Germinal center (tissue), 1 donor: ENCODE data around the gene FIBP.
"Not testable (repeated sequence)": the region's sequence is repeated elsewhere in the genome, so short reads cannot be mapped to it uniquely, and the experiment has no call there.

ENCODE experiments used
- DNase-seq: peaks from one replicate; pipeline ENCODE4 v3.0.0; 2012; ENCODE audit warnings: mixed read lengths, low spot score

FIBP gene

DNA sequence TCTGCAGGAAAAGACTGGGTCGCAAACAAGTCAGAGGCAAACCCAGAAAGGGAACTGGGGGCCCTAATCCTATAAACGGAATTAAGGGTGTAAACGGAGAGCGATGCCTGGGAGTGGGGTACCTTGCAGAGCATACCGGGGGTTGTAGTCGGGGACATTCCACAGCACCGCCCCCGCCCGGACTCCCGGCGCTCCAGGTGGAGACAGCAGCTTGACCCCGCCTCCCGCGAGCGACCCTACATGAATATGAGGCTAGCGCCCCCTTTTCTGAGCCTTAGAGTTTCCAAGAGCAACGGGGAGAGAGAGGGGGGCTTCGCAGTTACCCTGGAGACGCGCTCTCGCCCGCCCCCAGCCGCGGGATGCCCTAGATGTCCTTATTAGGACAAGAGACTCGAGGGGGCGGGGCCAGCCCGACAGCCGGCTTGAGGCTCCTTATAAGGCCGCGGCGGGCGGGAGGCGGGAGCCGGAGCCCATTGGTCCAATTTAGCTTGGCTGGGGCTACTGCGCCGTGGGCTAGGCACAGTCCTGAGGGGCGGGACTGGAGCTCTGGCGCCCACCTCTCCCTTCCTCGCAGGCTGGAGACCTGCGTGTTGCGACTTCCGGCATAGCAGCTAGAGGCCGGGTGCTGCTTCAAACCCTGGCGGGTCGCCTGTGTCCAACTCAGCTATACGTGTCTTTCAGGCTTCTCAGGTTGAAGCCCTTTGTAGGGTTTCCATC is 29.0 kb downstream of the FIBP start:
- peak; percentile 96 for DNase-seq

GRCh38 chr11:65858681-65859087 is 29.6 kb downstream of the FIBP start:
- no peak for DNase-seq

GRCh38 chr11:65857853-65858680 is 30.2 kb downstream of the FIBP start, which contains the start of gene CFL1:
Gene CFL1 (minus strand): TSS chr11:65858180. CDS start chr11:65858099, 81 bp downstream.
- peak; percentile 90 for DNase-seq

DNA sequence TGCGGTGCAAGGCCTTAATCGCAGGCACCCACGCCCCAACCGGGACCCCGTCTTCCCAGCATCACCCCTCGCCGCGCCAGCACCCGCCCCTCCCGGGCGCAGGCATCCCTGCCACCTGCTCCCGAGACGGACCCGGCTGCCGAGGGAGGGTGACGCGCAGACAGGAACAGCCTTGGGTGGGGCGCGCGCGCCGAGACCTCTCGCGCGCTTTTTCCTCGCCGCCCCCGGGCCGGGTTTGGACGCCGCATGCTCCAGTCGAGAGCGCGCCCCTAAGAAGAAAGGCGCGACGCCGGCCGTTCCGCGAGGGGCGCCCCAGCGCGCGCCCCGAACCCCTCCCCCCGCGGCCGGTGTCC is 30.8 kb downstream of the FIBP start:
- no peak for DNase-seq

DNA sequence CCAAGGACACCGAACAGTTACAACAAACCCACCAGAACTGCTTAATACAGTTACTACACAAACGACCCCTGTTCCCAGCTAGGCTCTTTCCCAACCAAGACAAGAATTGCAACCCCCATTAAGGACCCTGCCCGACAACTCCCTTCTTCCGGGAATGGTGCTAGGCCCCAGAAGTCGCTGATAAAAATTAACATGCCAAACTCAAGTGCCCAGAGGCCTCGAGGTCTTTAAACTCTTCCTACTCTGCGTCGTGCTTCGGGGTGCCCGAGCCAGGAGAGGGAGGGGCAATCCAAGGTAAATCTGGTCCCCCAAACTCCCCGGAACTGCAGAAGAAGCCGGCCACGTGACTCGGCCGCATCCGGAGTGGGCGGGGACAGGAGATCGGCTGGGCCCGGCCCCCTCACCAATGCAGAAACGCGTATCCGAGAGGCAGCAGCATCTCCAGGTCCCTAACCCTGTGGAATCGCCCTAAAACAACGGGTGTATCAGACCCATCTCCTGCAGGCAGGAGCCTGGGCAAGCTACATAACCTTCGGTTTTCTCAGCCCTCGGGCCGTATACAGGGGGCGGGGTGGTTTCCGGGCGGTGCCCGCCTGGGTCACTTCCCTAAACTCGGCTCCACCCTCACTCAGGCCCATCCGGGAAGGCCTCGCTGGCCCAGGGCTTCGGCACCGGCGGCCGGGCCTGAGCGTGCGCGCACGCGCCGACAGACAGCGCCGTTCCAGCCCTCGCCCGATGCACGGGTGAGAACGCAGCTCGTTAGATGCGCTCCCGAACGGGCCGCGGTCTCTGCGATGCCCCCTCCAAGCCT is 31.4 kb downstream of the FIBP start:
- peak; percentile 69 for DNase-seq

GRCh38 chr11:65855927-65856363 is 32.3 kb downstream of the FIBP start:
- no peak for DNase-seq

GRCh38 chr11:65854852-65855837 is 33.1 kb downstream of the FIBP start:
- DNase-seq, result no peak

- DNase-seq, result no peak
Measured at GRCh38 chr11:65854161-65854592, 34.1 kb downstream of the FIBP start.

GRCh38 chr11:65853246-65853979 is 34.9 kb downstream of the FIBP start:
- no peak for DNase-seq

GRCh38 chr11:65852508-65853245 is 35.6 kb downstream of the FIBP start:
- DNase-seq, result no peak

DNA sequence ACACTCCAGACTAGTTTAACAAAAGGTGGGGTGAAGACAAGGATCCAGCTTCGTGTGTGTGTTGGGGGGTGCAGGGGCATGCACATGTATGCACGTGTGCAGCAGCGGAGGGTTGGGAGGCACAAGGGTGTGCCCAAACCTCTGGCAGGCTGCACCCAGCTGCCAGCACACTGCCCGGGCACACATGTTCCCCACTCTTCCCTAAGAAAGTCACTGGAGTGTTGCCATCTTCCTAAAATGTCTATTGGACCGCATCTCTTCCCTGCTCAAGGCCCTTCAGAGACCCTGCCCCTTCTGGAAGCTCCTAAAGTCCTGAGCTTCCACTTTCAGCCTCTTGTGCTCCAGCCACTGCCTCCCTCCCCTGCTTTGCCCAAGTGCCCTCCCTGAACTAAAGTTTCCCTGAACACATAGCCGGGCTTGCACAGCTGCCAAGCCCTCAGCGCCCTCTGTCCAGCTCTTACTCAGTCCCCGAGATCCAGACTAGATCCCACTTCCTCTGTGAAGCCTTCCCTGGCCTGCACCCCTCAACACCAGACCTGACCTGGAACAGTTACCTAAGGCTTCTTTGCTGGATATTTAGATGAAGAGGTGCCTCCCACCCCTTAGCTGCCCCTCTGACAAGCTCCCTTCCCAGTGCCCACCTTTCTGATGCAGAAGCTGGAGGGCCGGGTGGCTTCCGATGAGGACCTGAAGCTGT is 36.3 kb downstream of the FIBP start:
- DNase-seq, result no peak

DNA sequence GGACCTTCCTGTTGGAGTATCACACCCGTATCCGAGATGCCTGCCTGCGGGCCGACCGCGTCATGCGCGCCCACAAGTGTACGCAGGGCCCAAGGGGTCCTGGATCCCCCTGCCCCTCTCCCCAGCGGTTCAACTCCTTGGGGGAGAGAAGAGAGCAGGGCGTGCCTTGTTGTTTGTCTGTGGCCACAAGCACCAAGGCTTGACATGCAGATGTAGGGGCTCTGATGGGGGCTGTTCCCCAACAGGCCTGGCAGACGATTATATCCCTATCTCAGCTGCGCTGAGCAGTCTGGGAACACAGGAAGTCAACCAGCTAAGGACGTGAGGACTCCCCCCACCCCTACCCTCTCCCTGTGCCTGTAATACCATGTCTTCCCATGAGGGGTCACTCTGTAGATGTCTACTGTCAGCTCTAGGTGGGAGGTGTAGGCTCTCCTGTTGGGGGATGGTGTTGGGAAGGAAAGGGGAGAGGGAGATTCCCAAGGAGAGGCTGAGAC is 37.1 kb downstream of the FIBP start:
- peak; percentile 57 for DNase-seq

DNA sequence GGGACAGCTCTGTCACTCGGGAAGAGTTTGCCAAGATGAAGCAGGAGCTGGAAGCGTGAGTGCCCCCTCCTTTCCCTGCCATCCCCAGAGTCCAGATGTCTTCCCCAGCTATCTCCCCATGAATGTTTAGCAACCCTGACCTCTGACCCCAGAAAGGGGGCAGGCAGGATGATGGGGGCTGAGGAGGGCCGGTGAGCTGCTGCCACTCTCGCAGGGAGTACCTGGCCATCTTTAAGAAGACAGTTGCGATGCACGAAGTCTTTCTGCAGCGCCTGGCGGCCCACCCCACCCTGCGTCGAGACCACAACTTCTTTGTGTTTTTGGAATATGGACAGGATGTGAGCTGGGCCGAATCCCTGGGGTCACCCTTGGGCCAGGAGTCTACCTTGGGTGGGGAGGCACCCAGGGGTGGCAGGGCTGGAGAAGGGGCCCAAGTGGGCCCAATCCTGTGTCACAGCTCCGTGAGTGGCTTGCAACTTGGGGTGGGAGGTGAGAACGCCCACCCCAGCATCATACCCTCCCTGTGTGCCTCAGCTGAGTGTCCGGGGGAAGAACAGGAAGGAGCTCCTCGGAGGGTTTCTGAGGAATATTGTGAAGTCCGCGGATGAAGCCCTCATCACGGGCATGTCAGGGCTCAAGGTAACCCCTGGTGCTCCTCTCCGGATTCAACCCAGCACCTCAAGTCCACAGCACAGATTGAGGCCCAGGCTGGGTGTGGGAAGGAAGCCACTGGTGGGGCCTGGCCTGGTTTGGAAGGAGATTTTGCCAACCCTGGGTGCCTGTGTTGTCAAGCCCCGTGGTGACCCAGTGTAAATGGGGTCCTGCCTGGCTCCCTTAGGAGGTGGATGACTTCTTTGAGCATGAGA is 37.8 kb downstream of the FIBP start:
- no peak for DNase-seq

- DNase-seq, result no peak
Measured at GRCh38 chr11:65849771-65850216, 38.5 kb downstream of the FIBP start.

DNA sequence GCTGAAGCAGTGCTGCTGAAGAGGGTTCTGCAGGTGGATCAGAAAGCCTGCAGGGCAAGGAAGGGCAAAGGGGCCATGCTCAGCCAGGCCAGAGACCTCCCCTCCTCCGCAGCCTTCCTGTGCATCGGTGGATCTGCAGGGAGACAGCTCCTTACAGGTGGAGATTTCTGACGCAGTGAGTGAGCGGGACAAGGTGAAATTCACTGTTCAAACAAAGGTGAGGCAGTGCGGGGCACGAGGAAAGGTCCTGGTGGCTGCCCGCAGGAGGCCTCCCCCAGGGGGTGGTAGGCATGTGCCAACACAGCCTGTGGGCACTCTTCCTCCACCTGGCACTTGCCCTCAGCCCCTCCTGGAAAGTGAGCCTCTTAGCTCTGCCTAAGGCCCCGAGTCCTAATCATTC is 38.9 kb downstream of the FIBP start:
- no peak for DNase-seq

DNA sequence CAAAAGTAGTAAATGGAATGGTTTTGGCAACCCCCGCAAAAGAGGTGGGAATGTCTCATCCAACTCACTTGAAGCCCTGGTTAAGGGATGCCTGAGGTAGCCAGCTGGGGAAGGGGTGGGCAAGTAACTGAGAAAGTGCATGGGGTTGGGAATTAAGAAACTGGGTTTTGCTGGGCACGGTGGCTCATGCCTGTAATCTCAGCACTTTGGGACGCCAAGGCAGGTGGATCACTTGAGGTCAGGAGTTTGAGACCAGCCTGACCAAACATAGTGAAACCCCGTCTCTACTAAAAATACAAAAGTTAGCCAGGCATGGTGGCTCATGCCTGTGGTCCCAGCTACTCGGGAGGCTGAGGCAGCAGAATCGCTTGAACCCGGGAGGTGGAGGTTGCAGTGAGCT is 39.6 kb downstream of the FIBP start:
- not testable (repeated sequence) for DNase-seq

- no peak for DNase-seq
Measured at GRCh38 chr11:65847746-65848145, 40.5 kb downstream of the FIBP start.
